ENCODE data around the gene ITIH3.

Gene ITIH3

DNA sequence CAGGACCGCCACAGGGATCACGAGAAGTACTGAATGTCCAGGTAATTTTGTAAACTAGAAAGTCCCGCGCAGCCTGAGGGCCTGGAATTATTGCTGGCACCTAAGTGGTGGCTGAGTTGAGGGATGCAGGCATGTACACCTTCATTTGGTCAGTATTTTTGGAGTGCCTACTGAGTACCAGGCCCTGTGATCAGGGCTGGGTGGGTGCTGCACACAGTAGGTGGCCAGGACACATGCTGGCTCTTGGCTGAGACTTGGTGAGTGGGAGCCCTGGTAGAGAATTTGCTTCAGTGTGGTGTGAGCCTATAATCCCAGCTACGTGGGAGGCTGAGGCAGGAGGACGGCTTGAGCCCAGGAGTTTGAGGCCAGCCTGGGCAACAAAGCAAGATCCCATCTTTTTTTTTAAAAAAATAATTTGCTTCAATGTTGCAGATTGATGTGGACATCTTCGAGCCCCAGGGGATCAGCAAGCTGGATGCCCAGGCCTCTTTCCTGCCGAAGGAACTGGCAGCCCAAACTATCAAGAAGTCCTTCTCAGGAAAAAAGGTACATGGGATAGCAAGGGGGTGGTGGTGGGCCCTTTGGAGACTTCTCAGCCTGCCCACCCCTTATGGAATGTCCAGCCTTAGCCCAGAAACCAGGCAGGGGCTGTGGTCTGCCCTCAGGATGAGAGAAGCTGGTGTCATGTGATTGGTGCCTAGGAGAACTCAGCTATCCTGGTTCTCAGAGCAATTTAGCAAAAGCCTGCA lies 14.6 kb upstream of the ITIH3 start:
- no peak for DNase-seq (ENCODE audit: low read depth)

DNA sequence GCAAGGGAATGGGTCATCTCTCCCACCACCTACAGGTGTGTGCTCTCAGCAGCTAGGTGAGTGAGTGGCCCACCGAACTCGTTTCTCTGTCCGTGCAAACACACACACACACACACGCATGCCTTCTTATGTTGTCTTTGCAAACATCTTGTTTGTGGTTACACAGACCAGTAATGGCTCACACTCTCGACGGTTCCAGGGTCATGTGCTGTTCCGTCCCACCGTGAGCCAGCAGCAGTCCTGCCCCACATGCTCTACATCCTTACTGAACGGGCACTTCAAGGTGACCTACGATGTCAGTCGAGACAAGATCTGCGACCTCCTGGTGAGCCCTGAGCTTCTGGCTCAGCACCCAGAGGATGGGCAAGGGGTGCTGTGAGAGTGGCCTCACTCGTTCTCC lies 12.9 kb upstream of the ITIH3 start:
- no peak for DNase-seq (ENCODE audit: low read depth)

GRCh38 chr3:52782412-52783210 lies 12.0 kb upstream of the ITIH3 start:
- no peak for DNase-seq (ENCODE audit: low read depth)

- DNase-seq (ENCODE audit: low read depth), result no peak
Observed at GRCh38 chr3:52783211-52783555, 11.4 kb upstream of the ITIH3 start.

- no peak for DNase-seq (ENCODE audit: low read depth)
Observed at GRCh38 chr3:52784021-52784621, 10.5 kb upstream of the ITIH3 start.

DNA sequence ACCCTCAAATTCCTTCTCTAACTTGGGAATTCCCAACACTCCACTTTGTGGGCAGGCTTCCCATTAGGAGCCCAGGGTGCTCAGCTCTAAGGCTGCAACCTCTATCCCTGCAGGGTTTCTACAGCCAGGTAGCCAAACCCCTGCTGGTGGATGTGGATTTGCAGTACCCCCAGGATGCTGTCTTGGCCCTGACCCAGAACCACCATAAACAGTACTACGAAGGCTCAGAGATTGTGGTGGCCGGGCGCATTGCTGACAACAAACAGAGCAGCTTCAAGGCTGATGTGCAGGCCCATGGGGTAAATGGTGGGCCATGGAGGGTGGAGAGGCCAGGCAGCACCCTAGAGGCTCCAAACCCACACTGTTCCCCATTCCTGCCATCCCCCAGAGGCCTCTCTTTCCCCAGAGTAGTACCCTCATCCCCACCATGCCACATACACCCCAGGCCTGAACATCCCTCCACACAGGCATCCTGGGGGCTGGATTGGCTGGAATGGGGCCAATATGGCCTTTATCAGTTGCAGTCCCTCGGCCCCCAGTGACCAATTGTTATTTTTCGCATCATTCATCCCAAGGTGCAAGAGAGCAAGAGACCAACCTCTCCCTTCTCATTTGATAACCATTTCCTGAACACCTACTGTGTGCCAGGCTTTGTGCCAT lies 9.5 kb upstream of the ITIH3 start:
- no peak for DNase-seq (ENCODE audit: low read depth)

GRCh38 chr3:52786330-52787215 lies 8.0 kb upstream of the ITIH3 start:
- DNase-seq (ENCODE audit: low read depth), result no peak

- no peak for DNase-seq (ENCODE audit: low read depth)
Observed at GRCh38 chr3:52787246-52787645, 7.3 kb upstream of the ITIH3 start.

DNA sequence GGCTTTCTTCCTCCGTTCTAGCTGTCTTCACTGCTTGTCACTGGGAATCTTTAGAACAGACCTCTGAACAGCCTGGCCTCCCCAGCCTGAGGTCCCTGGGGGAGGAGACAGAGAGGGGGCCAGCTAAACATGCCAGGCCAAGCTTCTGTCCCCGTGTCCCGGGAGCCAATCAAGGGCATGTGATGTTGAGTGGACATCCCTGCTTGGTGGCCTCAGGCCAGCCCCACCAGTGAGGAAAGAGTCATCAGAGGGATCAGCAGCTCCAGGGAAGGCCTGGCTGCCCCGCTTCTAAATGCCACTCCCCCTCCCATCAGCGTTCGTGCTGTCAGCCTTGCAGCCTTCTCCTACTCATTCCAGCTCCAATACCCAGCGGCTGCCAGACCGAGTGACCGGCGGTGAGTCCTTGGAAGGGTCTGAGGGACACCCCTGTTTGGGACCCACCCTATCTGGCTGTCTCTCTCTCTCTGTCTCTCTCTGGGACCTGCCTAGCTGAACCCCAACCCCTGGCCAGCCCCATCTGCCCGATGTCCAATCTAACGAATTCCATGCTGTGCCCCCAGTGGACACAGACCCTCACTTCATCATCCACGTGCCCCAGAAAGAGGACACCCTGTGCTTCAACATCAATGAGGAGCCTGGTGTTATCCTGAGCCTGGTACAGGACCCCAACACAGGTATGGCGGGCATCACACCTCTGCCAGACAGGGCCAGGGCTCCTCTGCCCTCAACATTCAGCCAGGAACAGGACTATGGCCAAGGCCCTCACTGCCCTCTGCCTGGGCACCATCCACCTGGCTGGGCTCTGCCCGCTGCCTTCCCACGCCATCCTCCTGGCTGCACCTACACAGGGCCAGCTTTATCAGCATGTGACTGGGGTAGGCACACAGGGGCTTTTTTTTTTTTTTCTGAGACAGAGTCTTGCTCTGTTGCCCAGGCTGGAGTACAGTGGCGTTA lies 6.6 kb upstream of the ITIH3 start:
- DNase-seq (ENCODE audit: low read depth), result no peak

DNA sequence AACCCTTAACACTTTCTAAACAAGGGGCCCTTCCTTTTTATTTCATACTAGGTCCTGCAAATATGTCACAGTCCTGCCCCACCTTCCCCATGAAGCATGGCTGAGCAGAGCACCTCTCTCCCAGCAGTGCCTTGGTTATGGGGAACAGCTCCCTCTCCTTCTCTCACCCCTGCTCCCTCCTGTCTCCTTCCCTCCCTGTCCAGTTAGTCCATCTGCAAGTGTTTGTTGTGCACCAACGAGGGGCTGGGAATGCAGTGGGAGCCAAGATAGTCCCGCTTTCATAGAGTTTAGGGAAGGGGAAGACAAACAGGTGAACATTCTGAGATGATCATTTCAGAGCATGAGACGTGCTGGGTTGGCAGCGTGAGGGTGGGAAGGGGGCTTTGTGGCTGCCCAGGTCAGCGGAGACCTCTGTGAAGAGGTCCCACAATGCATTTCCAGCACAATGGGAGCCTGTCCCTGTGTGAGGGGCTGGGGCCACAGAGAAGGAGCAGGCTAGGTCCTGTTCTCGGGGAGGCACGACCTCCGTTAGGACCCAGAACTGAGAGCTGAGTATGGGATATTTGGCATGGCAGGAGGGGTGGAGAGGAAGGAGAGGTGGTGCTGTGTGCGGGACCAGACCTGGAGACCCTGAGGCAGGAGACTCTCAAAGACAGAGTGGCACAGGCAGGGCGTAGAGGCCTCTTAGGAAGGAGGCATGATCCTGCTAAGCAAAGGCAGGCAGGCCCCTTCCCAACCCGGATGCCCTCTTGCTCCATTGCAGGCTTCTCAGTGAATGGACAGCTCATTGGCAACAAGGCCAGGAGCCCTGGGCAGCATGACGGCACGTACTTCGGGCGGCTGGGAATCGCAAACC lies 5.5 kb upstream of the ITIH3 start:
- no peak for DNase-seq (ENCODE audit: low read depth)

DNA sequence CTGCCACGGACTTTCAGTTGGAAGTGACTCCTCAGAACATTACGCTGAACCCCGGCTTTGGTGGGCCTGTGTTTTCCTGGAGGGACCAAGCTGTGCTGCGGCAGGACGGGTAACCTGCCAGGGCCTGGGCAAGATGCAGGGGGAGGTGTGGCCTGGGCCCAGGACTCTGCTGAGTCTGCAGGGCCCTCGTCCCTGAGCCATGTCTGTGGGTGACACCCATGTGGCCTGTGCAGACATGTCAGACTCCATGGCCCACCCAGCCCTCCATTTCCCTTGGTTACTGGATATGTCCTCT lies 4.9 kb upstream of the ITIH3 start:
- no peak for DNase-seq (ENCODE audit: low read depth)

DNA sequence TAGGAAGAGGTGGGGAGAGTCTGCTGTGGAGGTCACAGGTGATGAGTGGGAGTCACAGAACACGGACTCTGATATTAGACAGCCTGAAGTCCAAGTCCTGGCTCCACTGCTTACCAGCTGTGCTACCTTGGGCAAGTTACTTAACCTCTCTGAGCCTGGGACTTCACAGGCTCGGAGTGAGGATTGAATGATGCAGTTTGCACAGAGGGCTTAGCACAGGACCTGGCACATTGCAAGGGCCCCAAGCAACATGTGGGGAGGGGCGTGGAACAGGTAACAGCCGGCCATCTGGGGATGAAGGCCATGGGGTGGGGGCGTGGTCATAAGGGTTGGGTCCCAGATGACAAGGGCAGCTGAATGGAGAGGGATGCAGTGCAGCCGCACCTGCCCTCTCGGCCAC lies 4.3 kb upstream of the ITIH3 start:
- DNase-seq (ENCODE audit: low read depth), result no peak

GRCh38 chr3:52790741-52791140 lies 3.9 kb upstream of the ITIH3 start:
- no peak for DNase-seq (ENCODE audit: low read depth)

GRCh38 chr3:52791366-52791765 lies 3.2 kb upstream of the ITIH3 start:
- DNase-seq (ENCODE audit: low read depth), result no peak

- DNase-seq (ENCODE audit: low read depth), result no peak
Observed at GRCh38 chr3:52791928-52792327, 2.7 kb upstream of the ITIH3 start.

- no peak for DNase-seq (ENCODE audit: low read depth)
Observed at GRCh38 chr3:52792413-52792812, 2.2 kb upstream of the ITIH3 start.

- no peak for DNase-seq (ENCODE audit: low read depth)
Observed at GRCh38 chr3:52792961-52793695, 1.5 kb upstream of the ITIH3 start.

- DNase-seq (ENCODE audit: low read depth), result no peak
Observed at GRCh38 chr3:52793702-52794611, 639 bp upstream of the ITIH3 start.
